ENCODE measurements around the gene COL11A2. TPM values are rescaled to one million over a fixed set of nuclear protein-coding genes. Genes with fewer than 3 reads are reported as not detected.

The COL11A2 gene
- total RNA-seq, 1 experiment from 2014 or later: 3.7 TPM

- TF ChIP-seq USF1 (CRISPR knock-in tag; IDR thresholded peaks at IDR 0.05) (no peak), GRHL2 (CRISPR knock-in tag; IDR thresholded peaks at IDR 0.05; ENCODE audit: insufficient replicate concordance, severe bottlenecking) (no peak), ZNF423 (CRISPR knock-in tag; IDR thresholded peaks at IDR 0.05) (no peak), AFF4 (CRISPR knock-in tag; IDR thresholded peaks at IDR 0.05; ENCODE audit: borderline replicate concordance) (no peak), GABPB1 (CRISPR knock-in tag; IDR thresholded peaks at IDR 0.05) (no peak), ATF1 (CRISPR knock-in tag; IDR thresholded peaks at IDR 0.05) (no peak), ZNF138 (CRISPR knock-in tag; conservative IDR thresholded peaks at IDR 0.05) (no peak), MLX (CRISPR knock-in tag; IDR thresholded peaks at IDR 0.05) (no peak), NR1H2 (CRISPR knock-in tag; IDR thresholded peaks at IDR 0.05) (no peak)
These were observed 13.4 kb downstream of the COL11A2 start (continued) for GRCh38 chr6:33178755-33179475.

GRCh38 chr6:33177552-33178446 lies 14.5 kb downstream of the COL11A2 start:
- Mint-ChIP-seq H3K27me3 (ENCODE audit: low read depth) (peaks cover 14% of the 10 kb centered on the region; the same call in 1 of the 2 replicates), H3K36me3 (no peaks in the 10 kb centered on the region), H3K27ac (no peak overlapping the region), H3K4me1 (0 out of 2 replicates have a peak, but pooled peaks cover 1% of the 10 kb centered on the region), H3K9me3 (peaks cover 2% of the 10 kb centered on the region), H3K4me3 (no peak overlapping the region)
- ATAC-seq (no peak), DNase-seq (ENCODE audit: low spot score) (no peak)
- POLR2A ChIA-PET: no interaction called here
- CTCF ChIA-PET: interaction anchor here (0.6 to 1.8 kb wide), 3 partner anchors 20 to 71 kb away, joined by 3 to 5 read pairs (median 4); no protein-coding TSS in a partner anchor
- no peak for TF ChIP-seq ZMAT4 (CRISPR knock-in tag; IDR thresholded peaks at IDR 0.05)
- TF ChIP-seq NR1H2 (CRISPR knock-in tag; IDR thresholded peaks at IDR 0.05): no peak
- no peak for TF ChIP-seq ERG (CRISPR knock-in tag; IDR thresholded peaks at IDR 0.05)
- no peak for TF ChIP-seq MAX (CRISPR knock-in tag; IDR thresholded peaks at IDR 0.05)
- no peak for TF ChIP-seq SOX15 (CRISPR knock-in tag; IDR thresholded peaks at IDR 0.05)
- no peak for TF ChIP-seq JAZF1 (CRISPR knock-in tag; IDR thresholded peaks at IDR 0.05)
- no peak for TF ChIP-seq HMGA2 (CRISPR knock-in tag; IDR thresholded peaks at IDR 0.05)
- no peak for TF ChIP-seq GRHL2 (CRISPR knock-in tag; IDR thresholded peaks at IDR 0.05; ENCODE audit: insufficient replicate concordance, severe bottlenecking)
- no peak for TF ChIP-seq ATF1 (CRISPR knock-in tag; IDR thresholded peaks at IDR 0.05)
- no peak for TF ChIP-seq ETV6 (CRISPR knock-in tag; IDR thresholded peaks at IDR 0.05)
- TF ChIP-seq OVOL2 (CRISPR knock-in tag; IDR thresholded peaks at IDR 0.05; ENCODE audit: borderline replicate concordance): no peak
- no peak for TF ChIP-seq ESRRA (CRISPR knock-in tag; IDR thresholded peaks at IDR 0.05; ENCODE audit: borderline replicate concordance)
- no peak for TF ChIP-seq USF1 (CRISPR knock-in tag; IDR thresholded peaks at IDR 0.05)
- TF ChIP-seq ZBTB43 (CRISPR knock-in tag; IDR thresholded peaks at IDR 0.05): no peak
- TF ChIP-seq NR3C1 (CRISPR knock-in tag; conservative IDR thresholded peaks at IDR 0.05; ENCODE audit: low read depth): no peak
- TF ChIP-seq PREB (CRISPR knock-in tag; IDR thresholded peaks at IDR 0.05; ENCODE audit: borderline replicate concordance): no peak
- TF ChIP-seq NFE2L1 (CRISPR knock-in tag; IDR thresholded peaks at IDR 0.05): no peak
- TF ChIP-seq NFYB (CRISPR knock-in tag; conservative IDR thresholded peaks at IDR 0.05; ENCODE audit: low read depth): no peak
